Measurements from ENCODE around the gene STH. TPM values are rescaled to one million over a fixed set of nuclear protein-coding genes. Genes with fewer than 3 reads are reported as not detected.
"Not testable (repeated sequence)": the region's sequence is repeated elsewhere in the genome, so short reads cannot be mapped to it uniquely, and the experiment has no call there.

Gene STH
- total and polyA plus RNA-seq, 2 experiments from 2014 or later = not detected

- H3K4me1 ChIP-seq (ENCODE audit: low read depth) = no peaks in the 10 kb centered on the region
- H3K36me3 ChIP-seq = no peaks in the 10 kb centered on the region
- H3K27ac ChIP-seq = no peak overlapping the region
- no peaks in the 10 kb centered on the region for H3K9me3 ChIP-seq (ENCODE audit: low read depth)
- no peak overlapping the region for H3K4me3 ChIP-seq
- no peak for DNase-seq (ENCODE audit: low read depth in 1 of 2, low spot score in 1 of 2)
- TF ChIP-seq CTCF (IDR thresholded peaks at IDR 0.05; ENCODE audit: low read depth, low read length) = no peak
- peaks cover 21% of the 10 kb centered on the region for H3K27me3 ChIP-seq
These were observed 46.2 kb upstream of the STH start for GRCh38 chr17:45952814-45953320.

GRCh38 chr17:45953561-45953960 lies 45.5 kb upstream of the STH start:
- H3K27me3 ChIP-seq = peaks cover 21% of the 10 kb centered on the region
- no peak for DNase-seq (ENCODE audit: low read depth in 1 of 2, low spot score in 1 of 2)
- H3K36me3 ChIP-seq = no peaks in the 10 kb centered on the region
- no peak for TF ChIP-seq CTCF (IDR thresholded peaks at IDR 0.05; ENCODE audit: low read depth, low read length)
- no peaks in the 10 kb centered on the region for H3K4me1 ChIP-seq (ENCODE audit: low read depth)
- H3K4me3 ChIP-seq = no peak overlapping the region
- H3K9me3 ChIP-seq (ENCODE audit: low read depth) = no peaks in the 10 kb centered on the region
- no peak overlapping the region for H3K27ac ChIP-seq

- no peaks in the 10 kb centered on the region for H3K4me1 ChIP-seq (ENCODE audit: low read depth)
- no peak for TF ChIP-seq CTCF (IDR thresholded peaks at IDR 0.05; ENCODE audit: low read depth, low read length)
- H3K9me3 ChIP-seq (ENCODE audit: low read depth) = no peaks in the 10 kb centered on the region
- H3K27me3 ChIP-seq = peaks cover 13% of the 10 kb centered on the region
- H3K4me3 ChIP-seq = no peak overlapping the region
- no peaks in the 10 kb centered on the region for H3K36me3 ChIP-seq
- no peak overlapping the region for H3K27ac ChIP-seq
- DNase-seq (ENCODE audit: low read depth in 1 of 2, low spot score in 1 of 2) = no peak
These were observed 44.1 kb upstream of the STH start for GRCh38 chr17:45954914-45955313.

- Histone ChIP-seq H3K4me1 (ENCODE audit: low read depth) (no peaks in the 10 kb centered on the region), H3K27ac (no peak overlapping the region), H3K9me3 (ENCODE audit: low read depth) (no peaks in the 10 kb centered on the region), H3K36me3 (no peaks in the 10 kb centered on the region), H3K4me3 (no peak overlapping the region), H3K27me3 (peaks cover 9% of the 10 kb centered on the region)
- TF ChIP-seq CTCF (IDR thresholded peaks at IDR 0.05; ENCODE audit: low read depth, low read length) = no peak
- no peak for DNase-seq (ENCODE audit: low read depth in 1 of 2, low spot score in 1 of 2)
These were observed 43.7 kb upstream of the STH start for GRCh38 chr17:45955326-45955725.

GRCh38 chr17:45956090-45956489 lies 43.0 kb upstream of the STH start:
- Histone ChIP-seq H3K27ac (no peak overlapping the region), H3K36me3 (no peaks in the 10 kb centered on the region), H3K4me1 (ENCODE audit: low read depth) (no peaks in the 10 kb centered on the region), H3K4me3 (no peak overlapping the region), H3K27me3 (peaks cover 3% of the 10 kb centered on the region), H3K9me3 (ENCODE audit: low read depth) (no peaks in the 10 kb centered on the region)
- TF ChIP-seq CTCF (IDR thresholded peaks at IDR 0.05; ENCODE audit: low read depth, low read length) = no peak
- no peak for DNase-seq (ENCODE audit: low read depth in 1 of 2, low spot score in 1 of 2)

GRCh38 chr17:45956746-45957145 lies 42.3 kb upstream of the STH start:
- H3K36me3 ChIP-seq; H3K27me3 ChIP-seq; H3K4me1 ChIP-seq (ENCODE audit: low read depth); H3K4me3 ChIP-seq; DNase-seq (ENCODE audit: low read depth in 1 of 2, low spot score in 1 of 2); H3K27ac ChIP-seq; H3K9me3 ChIP-seq (ENCODE audit: low read depth): not testable (repeated sequence)
